Liver (tissue), 9 donors: ENCODE results near the gene SMYD1. TPM values are rescaled to one million over a fixed set of nuclear protein-coding genes. Genes with fewer than 3 reads are reported as not detected.

ENCODE experiments used
- DNase-seq: peaks from one replicate; pipeline ENCODE4 v3.0.0-alpha.2; 2017; ENCODE audit warnings: low spot score
- H3K27ac ChIP-seq, 2 donors: one replicate each; pipeline ENCODE4 v1.7.0; 2013; ENCODE audit warnings: inconsistent platforms in 2 of 2, low read length in 2 of 2, control low read depth in 1 of 2, low read depth in 1 of 2, mild to moderate bottlenecking in 1 of 2
- H3K27me3 ChIP-seq, 4 donors: one replicate each; pipeline versions ENCODE4 v1.6.1 to v1.7.0; 2013; ENCODE audit warnings: low read length in 3 of 4, inconsistent platforms in 1 of 4, mild to moderate bottlenecking in 1 of 4, moderate library complexity in 1 of 4; ENCODE audit not compliant: control insufficient read depth in 4 of 4, insufficient read depth in 4 of 4
- H3K36me3 ChIP-seq, 4 donors: one replicate each; pipeline versions ENCODE4 v1.6.1 to v1.7.0; 2013; ENCODE audit warnings: low read length in 3 of 4, mild to moderate bottlenecking in 3 of 4, low read depth in 1 of 4, moderate library complexity in 1 of 4; ENCODE audit not compliant: control insufficient read depth in 4 of 4, insufficient read depth in 3 of 4
- H3K4me1 ChIP-seq, 4 donors: one replicate each; pipeline versions ENCODE4 v1.6.1 to v1.7.0; 2013; ENCODE audit warnings: low read length in 3 of 4, mild to moderate bottlenecking in 3 of 4, moderate library complexity in 1 of 4; ENCODE audit not compliant: control insufficient read depth in 4 of 4, insufficient read depth in 4 of 4
- H3K4me3 ChIP-seq, 3 donors: one replicate each; pipeline versions ENCODE4 v1.6.1 to v1.7.0; 2013; ENCODE audit warnings: low read length in 3 of 3, control low read depth in 1 of 3, low read depth in 1 of 3, mild to moderate bottlenecking in 1 of 3
- H3K9ac ChIP-seq, 2 donors: one replicate each; pipeline ENCODE4 v1.7.0; 2013; ENCODE audit warnings: low read length in 2 of 2, mild to moderate bottlenecking in 2 of 2, moderate library complexity in 2 of 2, control low read depth in 1 of 2, low read depth in 1 of 2
- H3K9me3 ChIP-seq, 4 donors: one replicate each; pipeline versions ENCODE4 v1.6.1 to v1.7.0; 2013; ENCODE audit warnings: low read length in 3 of 4; ENCODE audit not compliant: control insufficient read depth in 4 of 4
- CTCF ChIP-seq: fragments of 150-350 bp; IDR thresholded peaks from 2 replicates; pipeline ENCODE4 v1.5.1; 2017; ENCODE audit warnings: improper control_type of control experiment, low read depth, low read length; ENCODE audit not compliant: missing input control
- FOXA2 ChIP-seq: IDR thresholded peaks from 2 replicates; pipeline ENCODE4 v1.6.1; 2016; ENCODE audit warnings: antibody characterized with exemption
- HNF4G ChIP-seq: IDR thresholded peaks from 2 replicates; pipeline ENCODE4 v1.6.1; 2016; ENCODE audit warnings: antibody characterized with exemption
- JUND ChIP-seq, 2 donors: IDR thresholded peaks; 2 replicates each; pipeline ENCODE4 v1.6.1; 2016; ENCODE audit warnings: antibody characterized with exemption in 2 of 2
- MAX ChIP-seq: IDR thresholded peaks from 2 replicates; pipeline ENCODE4 v1.6.1; 2016; ENCODE audit warnings: antibody characterized with exemption
- REST ChIP-seq: IDR thresholded peaks from 2 replicates; pipeline ENCODE4 v1.6.1; 2016; ENCODE audit warnings: antibody characterized with exemption, mild to moderate bottlenecking
- YY1 ChIP-seq: IDR thresholded peaks from 2 replicates; pipeline ENCODE4 v1.6.1; 2016; ENCODE audit warnings: antibody characterized with exemption, mild to moderate bottlenecking
- ZBTB33 ChIP-seq: IDR thresholded peaks from 2 replicates; pipeline ENCODE4 v1.6.1; 2016; ENCODE audit warnings: antibody characterized with exemption
- WGBS: extraction: QIAGEN DNeasy Blood & Tissue Kit; methylation state at CpG from one replicate; pipeline ENCODE4 v1.1.7; 2013; 5-methylcytosine and 5-hydroxymethylcytosine counted together
- polyA plus RNA-seq, 2 donors: library from polyadenylated mRNA; stranded (reverse) in 1 of 2; unstranded in 1 of 2; fragments of 200-250 nt in 1 of 2; fragments of >200 nt in 1 of 2; fragmentation: Nextera tagmentation in 1 of 2; extraction: Ambion mirVana in 1 of 2; gene quantifications; one replicate each; pipeline versions ENCODE4 v1.2.1 to v1.2.3, GENCODE V29; 2013 to 2015
- total RNA-seq, 2 donors: library from RNA; depleted of rRNA; stranded (reverse); fragments of >200 nt; gene quantifications; one replicate each; pipeline ENCODE4 v1.2.3, GENCODE V29; 2014
- donor health status: healthy.
- donor health status: healthy.
- donor health status: healthy.
- donor health status: healthy.
- donor health status: healthy.

Gene SMYD1
- total and polyA plus RNA-seq, 4 donors, result not detected

GRCh38 chr2:88027697-88028389 is 39.8 kb upstream of the SMYD1 start:
- DNase-seq, result no peak
- Histone ChIP-seq H3K9ac (no peak overlapping the region), H3K4me3 (no peak overlapping the region), H3K4me1 (no peaks in the 10 kb centered on the region), H3K27me3 (no peaks in the 10 kb centered on the region), H3K9me3 (no peaks in the 10 kb centered on the region), H3K27ac (no peak overlapping the region), H3K36me3 (peaks cover 2 to 22% (median 19%) of the 10 kb centered on the region in 4 donors)
- no peak for TF ChIP-seq CTCF
- 90% methylated on average over 10 of the region's 10 CpGs for WGBS

- no peak for DNase-seq
- H3K9me3 ChIP-seq, result no peaks in the 10 kb centered on the region
- no peak overlapping the region for H3K4me3 ChIP-seq
- H3K9ac ChIP-seq, result no peak overlapping the region
- TF ChIP-seq ZBTB33, result no peak
- no peak for TF ChIP-seq YY1
- TF ChIP-seq JUND (IDR thresholded peaks at IDR 0.05), result no peak
- H3K4me1 ChIP-seq, result no peaks in the 10 kb centered on the region
- peaks cover 2 to 27% (median 23%) of the 10 kb centered on the region in 4 donors for H3K36me3 ChIP-seq
- WGBS, result 96% methylated on average over 4 of the region's 4 CpGs
- no peaks in the 10 kb centered on the region for H3K27me3 ChIP-seq
- H3K27ac ChIP-seq, result no peak overlapping the region
These were observed 38.7 kb upstream of the SMYD1 start for GRCh38 chr2:88028931-88029330.

GRCh38 chr2:88032070-88032702 is 35.4 kb upstream of the SMYD1 start:
- no peak for TF ChIP-seq CTCF
- TF ChIP-seq FOXA2, result no peak
- no peak for TF ChIP-seq MAX
- TF ChIP-seq HNF4G, result no peak
- TF ChIP-seq REST, result no peak
- Histone ChIP-seq H3K9me3 (no peaks in the 10 kb centered on the region), H3K27ac (no peak overlapping the region), H3K4me3 (no peak overlapping the region), H3K36me3 (peaks cover 4 to 29% (median 26%) of the 10 kb centered on the region in 4 donors), H3K27me3 (no peaks in the 10 kb centered on the region), H3K4me1 (no peaks in the 10 kb centered on the region), H3K9ac (no peak overlapping the region)
- DNase-seq, result no peak
- WGBS, result 96% methylated on average over 7 of the region's 7 CpGs
